IMR-90 (cell line): ENCODE measurements around the gene KYNU.

Experiments
- CEBPB ChIP-seq: IDR thresholded peaks from 2 replicates; pipeline ENCODE4 v1.6.1; 2012; ENCODE audit warnings: low read depth, low read length, improper control_type of control experiment
- CHD1 ChIP-seq: IDR thresholded peaks from 2 replicates; pipeline ENCODE4 v1.6.1; 2012; ENCODE audit warnings: low read depth, low read length, improper control_type of control experiment
- FOS ChIP-seq: fragments of 150-350 bp; IDR thresholded peaks from 2 replicates; pipeline ENCODE4 v1.6.1; 2016; ENCODE audit warnings: low read depth, low read length
- MAFK ChIP-seq: IDR thresholded peaks from 2 replicates; pipeline ENCODE4 v1.6.1; 2012; ENCODE audit warnings: low read depth, low read length, improper control_type of control experiment
- MAZ ChIP-seq: IDR thresholded peaks from 2 replicates; pipeline ENCODE4 v1.6.1; 2012; ENCODE audit warnings: low read depth, mild to moderate bottlenecking, low read length, improper control_type of control experiment, moderate library complexity, borderline replicate concordance
- MXI1 ChIP-seq: IDR thresholded peaks from 2 replicates; pipeline ENCODE4 v1.6.1; 2012; ENCODE audit warnings: low read depth, mild to moderate bottlenecking, low read length, moderate library complexity, borderline replicate concordance
- NFE2L2 ChIP-seq: fragments of 150-350 bp; IDR thresholded peaks from 2 replicates; pipeline ENCODE4 v1.6.1; 2016; ENCODE audit warnings: low read depth, mild to moderate bottlenecking, low read length
- POLR2A ChIP-seq: IDR thresholded peaks from 2 replicates; pipeline ENCODE4 v1.6.1; 2012; ENCODE audit warnings: mild to moderate bottlenecking, low read depth, low read length
- RAD21 ChIP-seq: IDR thresholded peaks from 2 replicates; pipeline ENCODE4 v1.6.1; 2012; ENCODE audit warnings: low read length, improper control_type of control experiment
- RFX5 ChIP-seq: IDR thresholded peaks from 2 replicates; pipeline ENCODE4 v1.8.0; 2012; ENCODE audit warnings: low read depth, mild to moderate bottlenecking, low read length, moderate library complexity
- SMC3 ChIP-seq: fragments of 150-350 bp; IDR thresholded peaks from 2 replicates; pipeline ENCODE4 v1.6.1; 2016; ENCODE audit warnings: low read depth, mild to moderate bottlenecking, antibody characterized with exemption, low read length, moderate library complexity
- TF ChIP-seq, protein P1 (sequence below): conservative IDR thresholded peaks from 2 replicates; pipeline ENCODE4 v1.5.1; 2012; ENCODE audit warnings: mild to moderate bottlenecking, low read depth, low read length, improper control_type of control experiment
- TF ChIP-seq, protein P2 (sequence below): fragments of 150-350 bp; IDR thresholded peaks from 2 replicates; pipeline ENCODE4 v1.6.1; 2016; ENCODE audit warnings: low read depth, mild to moderate bottlenecking, low read length, moderate library complexity, borderline replicate concordance

DNA sequence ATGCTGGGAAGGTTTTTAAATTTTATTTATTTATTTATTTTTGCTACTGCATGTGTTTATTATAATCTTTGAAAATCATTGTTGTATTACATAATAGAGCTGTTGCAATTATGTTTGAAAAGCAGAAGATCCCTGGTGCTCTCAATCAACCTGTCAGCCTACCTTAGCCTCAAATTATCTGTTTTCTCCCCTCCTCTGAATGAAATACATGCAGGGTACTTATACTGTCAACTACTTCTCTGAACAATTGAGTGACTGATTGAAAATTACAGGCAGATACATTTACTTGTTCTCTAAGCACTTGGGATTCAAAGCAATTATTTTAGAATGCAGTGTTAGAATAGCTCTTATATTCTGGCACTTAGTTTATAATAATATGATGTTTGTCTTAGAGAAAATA is 8.1 kb downstream of the KYNU start:
- no peak for TF ChIP-seq CEBPB
- TF ChIP-seq, protein P1, sequence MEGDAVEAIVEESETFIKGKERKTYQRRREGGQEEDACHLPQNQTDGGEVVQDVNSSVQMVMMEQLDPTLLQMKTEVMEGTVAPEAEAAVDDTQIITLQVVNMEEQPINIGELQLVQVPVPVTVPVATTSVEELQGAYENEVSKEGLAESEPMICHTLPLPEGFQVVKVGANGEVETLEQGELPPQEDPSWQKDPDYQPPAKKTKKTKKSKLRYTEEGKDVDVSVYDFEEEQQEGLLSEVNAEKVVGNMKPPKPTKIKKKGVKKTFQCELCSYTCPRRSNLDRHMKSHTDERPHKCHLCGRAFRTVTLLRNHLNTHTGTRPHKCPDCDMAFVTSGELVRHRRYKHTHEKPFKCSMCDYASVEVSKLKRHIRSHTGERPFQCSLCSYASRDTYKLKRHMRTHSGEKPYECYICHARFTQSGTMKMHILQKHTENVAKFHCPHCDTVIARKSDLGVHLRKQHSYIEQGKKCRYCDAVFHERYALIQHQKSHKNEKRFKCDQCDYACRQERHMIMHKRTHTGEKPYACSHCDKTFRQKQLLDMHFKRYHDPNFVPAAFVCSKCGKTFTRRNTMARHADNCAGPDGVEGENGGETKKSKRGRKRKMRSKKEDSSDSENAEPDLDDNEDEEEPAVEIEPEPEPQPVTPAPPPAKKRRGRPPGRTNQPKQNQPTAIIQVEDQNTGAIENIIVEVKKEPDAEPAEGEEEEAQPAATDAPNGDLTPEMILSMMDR, result no peak
- no peak for TF ChIP-seq POLR2A
- no peak for TF ChIP-seq SMC3
- TF ChIP-seq RAD21, result no peak
- TF ChIP-seq MXI1, result no peak
- TF ChIP-seq MAZ, result no peak
- TF ChIP-seq NFE2L2, result no peak
- TF ChIP-seq RFX5, result no peak
- TF ChIP-seq MAFK, result no peak
- TF ChIP-seq FOS, result no peak
- TF ChIP-seq, protein P2, sequence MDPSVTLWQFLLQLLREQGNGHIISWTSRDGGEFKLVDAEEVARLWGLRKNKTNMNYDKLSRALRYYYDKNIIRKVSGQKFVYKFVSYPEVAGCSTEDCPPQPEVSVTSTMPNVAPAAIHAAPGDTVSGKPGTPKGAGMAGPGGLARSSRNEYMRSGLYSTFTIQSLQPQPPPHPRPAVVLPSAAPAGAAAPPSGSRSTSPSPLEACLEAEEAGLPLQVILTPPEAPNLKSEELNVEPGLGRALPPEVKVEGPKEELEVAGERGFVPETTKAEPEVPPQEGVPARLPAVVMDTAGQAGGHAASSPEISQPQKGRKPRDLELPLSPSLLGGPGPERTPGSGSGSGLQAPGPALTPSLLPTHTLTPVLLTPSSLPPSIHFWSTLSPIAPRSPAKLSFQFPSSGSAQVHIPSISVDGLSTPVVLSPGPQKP, result no peak
- no peak for TF ChIP-seq CHD1
